MM.1S (cell line): ENCODE measurements around the gene PTGDR2.

ENCODE experiments used
- EZH2 ChIP-seq: fragments of 300-600 bp; sonication (generic); optimal IDR thresholded peaks from 2 replicates; pipeline ENCODE3; 2017; ENCODE audit warnings: low read depth, mild to moderate bottlenecking, antibody characterized with exemption, low read length, mixed read lengths
- EZH2phosphoT487 ChIP-seq: fragments of 300-600 bp; sonication (generic); IDR thresholded peaks from 2 replicates; pipeline ENCODE4 v1.6.1; 2018; ENCODE audit warnings: antibody characterized with exemption, low read length
- TF ChIP-seq, protein P1 (sequence below): fragments of 300-600 bp; sonication (generic); IDR thresholded peaks from 2 replicates; pipeline ENCODE4 v1.5.1; 2016; ENCODE audit warnings: antibody characterized with exemption, low read length, mixed read lengths

DNA sequence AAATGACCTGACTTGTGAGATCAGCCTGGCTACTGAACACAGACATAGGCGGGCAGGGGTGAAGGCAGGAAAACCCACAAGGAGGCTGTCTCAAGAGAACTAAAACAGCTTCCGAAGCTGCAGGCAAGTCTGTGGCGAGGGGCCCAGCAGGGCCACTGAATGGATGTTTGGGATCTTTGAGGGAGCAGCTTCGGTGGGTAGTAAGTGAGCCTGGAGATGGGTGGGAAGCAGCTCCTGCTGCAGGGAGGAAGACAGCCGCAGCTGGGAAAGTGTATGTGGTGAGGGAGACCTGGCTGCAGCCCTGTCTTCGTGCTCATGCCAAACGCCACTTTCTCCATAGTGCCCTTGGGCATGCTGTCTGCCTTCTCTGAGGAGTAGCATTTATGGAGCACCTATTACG is 10.4 kb downstream of the PTGDR2 start:
- TF ChIP-seq, protein P1, sequence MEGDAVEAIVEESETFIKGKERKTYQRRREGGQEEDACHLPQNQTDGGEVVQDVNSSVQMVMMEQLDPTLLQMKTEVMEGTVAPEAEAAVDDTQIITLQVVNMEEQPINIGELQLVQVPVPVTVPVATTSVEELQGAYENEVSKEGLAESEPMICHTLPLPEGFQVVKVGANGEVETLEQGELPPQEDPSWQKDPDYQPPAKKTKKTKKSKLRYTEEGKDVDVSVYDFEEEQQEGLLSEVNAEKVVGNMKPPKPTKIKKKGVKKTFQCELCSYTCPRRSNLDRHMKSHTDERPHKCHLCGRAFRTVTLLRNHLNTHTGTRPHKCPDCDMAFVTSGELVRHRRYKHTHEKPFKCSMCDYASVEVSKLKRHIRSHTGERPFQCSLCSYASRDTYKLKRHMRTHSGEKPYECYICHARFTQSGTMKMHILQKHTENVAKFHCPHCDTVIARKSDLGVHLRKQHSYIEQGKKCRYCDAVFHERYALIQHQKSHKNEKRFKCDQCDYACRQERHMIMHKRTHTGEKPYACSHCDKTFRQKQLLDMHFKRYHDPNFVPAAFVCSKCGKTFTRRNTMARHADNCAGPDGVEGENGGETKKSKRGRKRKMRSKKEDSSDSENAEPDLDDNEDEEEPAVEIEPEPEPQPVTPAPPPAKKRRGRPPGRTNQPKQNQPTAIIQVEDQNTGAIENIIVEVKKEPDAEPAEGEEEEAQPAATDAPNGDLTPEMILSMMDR: no peak
- TF ChIP-seq EZH2phosphoT487: no peak
- no peak for TF ChIP-seq EZH2
